Liver (tissue), 9 donors: ENCODE data around the gene PCDH15. TPM values are rescaled to one million over a fixed set of nuclear protein-coding genes. Genes with fewer than 3 reads are reported as not detected.

ENCODE experiments used
- DNase-seq: peaks from one replicate; pipeline ENCODE4 v3.0.0-alpha.2; 2017; ENCODE audit warnings: low spot score
- H3K27ac ChIP-seq, 2 donors: one replicate each; pipeline ENCODE4 v1.7.0; 2013; ENCODE audit warnings: inconsistent platforms in 2 of 2, low read length in 2 of 2, control low read depth in 1 of 2, low read depth in 1 of 2, mild to moderate bottlenecking in 1 of 2
- H3K27me3 ChIP-seq, 4 donors: one replicate each; pipeline versions ENCODE4 v1.6.1 to v1.7.0; 2013; ENCODE audit warnings: low read length in 3 of 4, inconsistent platforms in 1 of 4, mild to moderate bottlenecking in 1 of 4, moderate library complexity in 1 of 4; ENCODE audit not compliant: control insufficient read depth in 4 of 4, insufficient read depth in 4 of 4
- H3K36me3 ChIP-seq, 4 donors: one replicate each; pipeline versions ENCODE4 v1.6.1 to v1.7.0; 2013; ENCODE audit warnings: low read length in 3 of 4, mild to moderate bottlenecking in 3 of 4, low read depth in 1 of 4, moderate library complexity in 1 of 4; ENCODE audit not compliant: control insufficient read depth in 4 of 4, insufficient read depth in 3 of 4
- H3K4me1 ChIP-seq, 4 donors: one replicate each; pipeline versions ENCODE4 v1.6.1 to v1.7.0; 2013; ENCODE audit warnings: low read length in 3 of 4, mild to moderate bottlenecking in 3 of 4, moderate library complexity in 1 of 4; ENCODE audit not compliant: control insufficient read depth in 4 of 4, insufficient read depth in 4 of 4
- H3K4me3 ChIP-seq, 3 donors: one replicate each; pipeline versions ENCODE4 v1.6.1 to v1.7.0; 2013; ENCODE audit warnings: low read length in 3 of 3, control low read depth in 1 of 3, low read depth in 1 of 3, mild to moderate bottlenecking in 1 of 3
- H3K9ac ChIP-seq, 2 donors: one replicate each; pipeline ENCODE4 v1.7.0; 2013; ENCODE audit warnings: low read length in 2 of 2, mild to moderate bottlenecking in 2 of 2, moderate library complexity in 2 of 2, control low read depth in 1 of 2, low read depth in 1 of 2
- H3K9me3 ChIP-seq, 4 donors: one replicate each; pipeline versions ENCODE4 v1.6.1 to v1.7.0; 2013; ENCODE audit warnings: low read length in 3 of 4; ENCODE audit not compliant: control insufficient read depth in 4 of 4
- EGR1 ChIP-seq, 2 donors: IDR thresholded peaks; 2 replicates each; pipeline ENCODE4 v1.6.1; 2016 to 2018; ENCODE audit warnings: antibody characterized with exemption in 2 of 2, low read depth in 2 of 2
- FOXA1 ChIP-seq: IDR thresholded peaks from 2 replicates; pipeline ENCODE4 v1.6.1; 2016; ENCODE audit warnings: antibody characterized with exemption
- FOXA2 ChIP-seq: IDR thresholded peaks from 2 replicates; pipeline ENCODE4 v1.6.1; 2016; ENCODE audit warnings: antibody characterized with exemption
- GABPA ChIP-seq, 2 donors: IDR thresholded peaks in 1 of 2; conservative IDR thresholded peaks in 1 of 2; 2 replicates each; pipeline ENCODE4 v1.6.1; 2016; ENCODE audit warnings: antibody characterized with exemption in 2 of 2, mild to moderate bottlenecking in 1 of 2, moderate library complexity in 1 of 2
- HNF4A ChIP-seq, 2 donors: conservative IDR thresholded peaks; 2 replicates each; pipeline ENCODE4 v1.6.1; 2016; ENCODE audit warnings: antibody characterized with exemption in 2 of 2, mild to moderate bottlenecking in 2 of 2
- HNF4G ChIP-seq: IDR thresholded peaks from 2 replicates; pipeline ENCODE4 v1.6.1; 2016; ENCODE audit warnings: antibody characterized with exemption
- JUND ChIP-seq, 2 donors: IDR thresholded peaks; 2 replicates each; pipeline ENCODE4 v1.6.1; 2016; ENCODE audit warnings: antibody characterized with exemption in 2 of 2
- NR2F2 ChIP-seq: IDR thresholded peaks from 2 replicates; pipeline ENCODE4 v1.6.1; 2016; ENCODE audit warnings: antibody characterized with exemption
- RAD21 ChIP-seq, 2 donors: IDR thresholded peaks; 2 replicates each; pipeline ENCODE4 v1.6.1; 2016; ENCODE audit warnings: antibody characterized with exemption in 2 of 2, mild to moderate bottlenecking in 2 of 2
- RXRA ChIP-seq, 2 donors: IDR thresholded peaks; 2 replicates each; pipeline ENCODE4 v1.6.1; 2017 to 2018; ENCODE audit warnings: antibody characterized with exemption in 2 of 2, mild to moderate bottlenecking in 1 of 2
- TAF1 ChIP-seq: conservative IDR thresholded peaks from 2 replicates; pipeline ENCODE4 v1.6.1; 2016; ENCODE audit warnings: antibody characterized with exemption, mild to moderate bottlenecking
- YY1 ChIP-seq: IDR thresholded peaks from 2 replicates; pipeline ENCODE4 v1.6.1; 2016; ENCODE audit warnings: antibody characterized with exemption, mild to moderate bottlenecking
- WGBS: extraction: QIAGEN DNeasy Blood & Tissue Kit; methylation state at CpG from one replicate; pipeline ENCODE4 v1.1.7; 2013; 5-methylcytosine and 5-hydroxymethylcytosine counted together
- polyA plus RNA-seq, 2 donors: library from polyadenylated mRNA; stranded (reverse) in 1 of 2; unstranded in 1 of 2; fragments of 200-250 nt in 1 of 2; fragments of >200 nt in 1 of 2; fragmentation: Nextera tagmentation in 1 of 2; extraction: Ambion mirVana in 1 of 2; gene quantifications; one replicate each; pipeline versions ENCODE4 v1.2.1 to v1.2.3, GENCODE V29; 2013 to 2015
- total RNA-seq, 2 donors: library from RNA; depleted of rRNA; stranded (reverse); fragments of >200 nt; gene quantifications; one replicate each; pipeline ENCODE4 v1.2.3, GENCODE V29; 2014
- TF ChIP-seq, protein P1 (sequence below): IDR thresholded peaks from 2 replicates; pipeline ENCODE4 v1.6.1; 2016; ENCODE audit warnings: antibody characterized with exemption
- TF ChIP-seq, protein P2 (sequence below): IDR thresholded peaks from 2 replicates; pipeline ENCODE4 v1.6.1; 2016; ENCODE audit warnings: antibody characterized with exemption
- TF ChIP-seq, protein P3 (sequence below): fragments of 150-350 bp; IDR thresholded peaks from 2 replicates; pipeline ENCODE4 v1.5.1; 2017; ENCODE audit warnings: improper control_type of control experiment, low read depth, low read length; ENCODE audit not compliant: missing input control
- TF ChIP-seq, protein P4 (sequence below): IDR thresholded peaks from 2 replicates; pipeline ENCODE4 v1.6.1; 2016; ENCODE audit warnings: antibody characterized with exemption, mild to moderate bottlenecking
- TF ChIP-seq, protein P5 (sequence below): IDR thresholded peaks from 2 replicates; pipeline ENCODE4 v1.6.1; 2016; ENCODE audit warnings: antibody characterized with exemption
- donor health status: healthy.
- donor health status: healthy.
- donor health status: healthy.
- donor health status: healthy.
- donor health status: healthy.

The PCDH15 gene
- total and polyA plus RNA-seq, 4 donors = 0.05 TPM; not detected in 3

DNA sequence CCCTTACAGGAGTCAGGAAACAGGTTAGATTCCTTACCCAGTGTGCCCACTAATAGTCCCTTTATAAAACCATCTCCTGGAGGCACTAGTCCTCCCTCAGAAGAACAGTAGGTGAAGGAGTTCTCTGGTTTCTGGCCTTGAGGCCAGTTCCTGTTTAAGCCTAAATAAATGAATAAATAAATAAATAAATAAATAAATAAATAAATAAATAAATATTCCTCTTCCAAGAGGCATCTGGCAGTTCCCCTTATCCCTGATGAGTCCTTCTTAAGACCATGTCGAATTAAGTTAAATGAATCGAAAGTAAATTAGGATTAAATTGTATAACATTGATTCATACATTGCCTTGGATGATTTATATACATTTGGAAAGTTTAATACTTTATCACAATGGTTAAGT, 223.3 kb downstream of the PCDH15 start:
- H3K36me3 ChIP-seq = no peaks in the 10 kb centered on the region
- DNase-seq = no peak
- no peak overlapping the region for H3K27ac ChIP-seq
- TF ChIP-seq, protein P1, sequence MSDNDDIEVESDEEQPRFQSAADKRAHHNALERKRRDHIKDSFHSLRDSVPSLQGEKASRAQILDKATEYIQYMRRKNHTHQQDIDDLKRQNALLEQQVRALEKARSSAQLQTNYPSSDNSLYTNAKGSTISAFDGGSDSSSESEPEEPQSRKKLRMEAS = no peak
- TF ChIP-seq GABPA (IDR thresholded peaks at IDR 0.05 in 1 of 2, conservative IDR thresholded peaks at IDR 0.05 in 1 of 2) (no peak), TAF1 (no peak), EGR1 (IDR thresholded peaks at IDR 0.05; ENCODE audit: low read depth in 2 of 2) (no peak), FOXA2 (no peak), JUND (IDR thresholded peaks at IDR 0.05) (no peak), HNF4A (conservative IDR thresholded peaks at IDR 0.05) (no peak), RAD21 (IDR thresholded peaks at IDR 0.05) (no peak), HNF4G (no peak), FOXA1 (no peak), RXRA (IDR thresholded peaks at IDR 0.05) (no peak), YY1 (no peak), NR2F2 (no peak)
- TF ChIP-seq, protein P2, sequence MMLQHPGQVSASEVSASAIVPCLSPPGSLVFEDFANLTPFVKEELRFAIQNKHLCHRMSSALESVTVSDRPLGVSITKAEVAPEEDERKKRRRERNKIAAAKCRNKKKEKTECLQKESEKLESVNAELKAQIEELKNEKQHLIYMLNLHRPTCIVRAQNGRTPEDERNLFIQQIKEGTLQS = no peak
- TF ChIP-seq, protein P3, sequence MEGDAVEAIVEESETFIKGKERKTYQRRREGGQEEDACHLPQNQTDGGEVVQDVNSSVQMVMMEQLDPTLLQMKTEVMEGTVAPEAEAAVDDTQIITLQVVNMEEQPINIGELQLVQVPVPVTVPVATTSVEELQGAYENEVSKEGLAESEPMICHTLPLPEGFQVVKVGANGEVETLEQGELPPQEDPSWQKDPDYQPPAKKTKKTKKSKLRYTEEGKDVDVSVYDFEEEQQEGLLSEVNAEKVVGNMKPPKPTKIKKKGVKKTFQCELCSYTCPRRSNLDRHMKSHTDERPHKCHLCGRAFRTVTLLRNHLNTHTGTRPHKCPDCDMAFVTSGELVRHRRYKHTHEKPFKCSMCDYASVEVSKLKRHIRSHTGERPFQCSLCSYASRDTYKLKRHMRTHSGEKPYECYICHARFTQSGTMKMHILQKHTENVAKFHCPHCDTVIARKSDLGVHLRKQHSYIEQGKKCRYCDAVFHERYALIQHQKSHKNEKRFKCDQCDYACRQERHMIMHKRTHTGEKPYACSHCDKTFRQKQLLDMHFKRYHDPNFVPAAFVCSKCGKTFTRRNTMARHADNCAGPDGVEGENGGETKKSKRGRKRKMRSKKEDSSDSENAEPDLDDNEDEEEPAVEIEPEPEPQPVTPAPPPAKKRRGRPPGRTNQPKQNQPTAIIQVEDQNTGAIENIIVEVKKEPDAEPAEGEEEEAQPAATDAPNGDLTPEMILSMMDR = no peak
- TF ChIP-seq, protein P4, sequence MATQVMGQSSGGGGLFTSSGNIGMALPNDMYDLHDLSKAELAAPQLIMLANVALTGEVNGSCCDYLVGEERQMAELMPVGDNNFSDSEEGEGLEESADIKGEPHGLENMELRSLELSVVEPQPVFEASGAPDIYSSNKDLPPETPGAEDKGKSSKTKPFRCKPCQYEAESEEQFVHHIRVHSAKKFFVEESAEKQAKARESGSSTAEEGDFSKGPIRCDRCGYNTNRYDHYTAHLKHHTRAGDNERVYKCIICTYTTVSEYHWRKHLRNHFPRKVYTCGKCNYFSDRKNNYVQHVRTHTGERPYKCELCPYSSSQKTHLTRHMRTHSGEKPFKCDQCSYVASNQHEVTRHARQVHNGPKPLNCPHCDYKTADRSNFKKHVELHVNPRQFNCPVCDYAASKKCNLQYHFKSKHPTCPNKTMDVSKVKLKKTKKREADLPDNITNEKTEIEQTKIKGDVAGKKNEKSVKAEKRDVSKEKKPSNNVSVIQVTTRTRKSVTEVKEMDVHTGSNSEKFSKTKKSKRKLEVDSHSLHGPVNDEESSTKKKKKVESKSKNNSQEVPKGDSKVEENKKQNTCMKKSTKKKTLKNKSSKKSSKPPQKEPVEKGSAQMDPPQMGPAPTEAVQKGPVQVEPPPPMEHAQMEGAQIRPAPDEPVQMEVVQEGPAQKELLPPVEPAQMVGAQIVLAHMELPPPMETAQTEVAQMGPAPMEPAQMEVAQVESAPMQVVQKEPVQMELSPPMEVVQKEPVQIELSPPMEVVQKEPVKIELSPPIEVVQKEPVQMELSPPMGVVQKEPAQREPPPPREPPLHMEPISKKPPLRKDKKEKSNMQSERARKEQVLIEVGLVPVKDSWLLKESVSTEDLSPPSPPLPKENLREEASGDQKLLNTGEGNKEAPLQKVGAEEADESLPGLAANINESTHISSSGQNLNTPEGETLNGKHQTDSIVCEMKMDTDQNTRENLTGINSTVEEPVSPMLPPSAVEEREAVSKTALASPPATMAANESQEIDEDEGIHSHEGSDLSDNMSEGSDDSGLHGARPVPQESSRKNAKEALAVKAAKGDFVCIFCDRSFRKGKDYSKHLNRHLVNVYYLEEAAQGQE = no peak
- TF ChIP-seq, protein P5, sequence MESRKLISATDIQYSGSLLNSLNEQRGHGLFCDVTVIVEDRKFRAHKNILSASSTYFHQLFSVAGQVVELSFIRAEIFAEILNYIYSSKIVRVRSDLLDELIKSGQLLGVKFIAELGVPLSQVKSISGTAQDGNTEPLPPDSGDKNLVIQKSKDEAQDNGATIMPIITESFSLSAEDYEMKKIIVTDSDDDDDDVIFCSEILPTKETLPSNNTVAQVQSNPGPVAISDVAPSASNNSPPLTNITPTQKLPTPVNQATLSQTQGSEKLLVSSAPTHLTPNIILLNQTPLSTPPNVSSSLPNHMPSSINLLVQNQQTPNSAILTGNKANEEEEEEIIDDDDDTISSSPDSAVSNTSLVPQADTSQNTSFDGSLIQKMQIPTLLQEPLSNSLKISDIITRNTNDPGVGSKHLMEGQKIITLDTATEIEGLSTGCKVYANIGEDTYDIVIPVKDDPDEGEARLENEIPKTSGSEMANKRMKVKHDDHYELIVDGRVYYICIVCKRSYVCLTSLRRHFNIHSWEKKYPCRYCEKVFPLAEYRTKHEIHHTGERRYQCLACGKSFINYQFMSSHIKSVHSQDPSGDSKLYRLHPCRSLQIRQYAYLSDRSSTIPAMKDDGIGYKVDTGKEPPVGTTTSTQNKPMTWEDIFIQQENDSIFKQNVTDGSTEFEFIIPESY = no peak
- H3K4me3 ChIP-seq = no peak overlapping the region
- H3K9me3 ChIP-seq = no peaks in the 10 kb centered on the region
- H3K4me1 ChIP-seq = no peaks in the 10 kb centered on the region
- WGBS = 70% methylated on average over 2 of the region's 2 CpGs
- no peaks in the 10 kb centered on the region for H3K27me3 ChIP-seq
- H3K9ac ChIP-seq = no peak overlapping the region

DNA sequence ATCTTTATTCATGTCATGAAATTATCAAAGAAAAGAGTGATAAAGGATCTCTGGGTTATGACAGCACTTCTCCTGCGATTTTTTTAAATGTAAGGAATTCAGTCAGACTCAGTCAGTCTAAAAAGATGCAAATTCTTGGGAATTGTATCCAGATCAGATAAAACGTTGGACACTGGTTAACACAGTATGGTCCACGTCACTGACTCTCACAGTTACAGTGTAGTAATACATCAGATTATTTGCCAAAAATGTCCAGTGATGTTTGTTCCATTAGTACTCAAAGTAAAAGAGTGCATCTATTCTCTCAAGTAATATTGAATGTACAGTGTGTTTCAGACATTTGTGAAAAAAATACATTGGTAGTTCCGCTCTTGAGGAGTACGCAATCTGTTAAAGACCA, 224.5 kb downstream of the PCDH15 start:
- 61% methylated on average over 5 of the region's 5 CpGs for WGBS

More for the DNA sequence above, 224.5 kb downstream of the PCDH15 start:
- no peak for TF ChIP-seq EGR1 (IDR thresholded peaks at IDR 0.05; ENCODE audit: low read depth in 2 of 2)
- TF ChIP-seq RXRA (IDR thresholded peaks at IDR 0.05) = no peak
- TF ChIP-seq FOXA1 = no peak
- TF ChIP-seq GABPA (IDR thresholded peaks at IDR 0.05 in 1 of 2, conservative IDR thresholded peaks at IDR 0.05 in 1 of 2) = no peak
- TF ChIP-seq FOXA2 = no peak
- TF ChIP-seq YY1 = no peak
- TF ChIP-seq NR2F2 = no peak
- no peak for TF ChIP-seq TAF1
- TF ChIP-seq, protein P4 = no peak
- TF ChIP-seq, protein P2 = no peak
- TF ChIP-seq JUND (IDR thresholded peaks at IDR 0.05) = no peak
- no peaks in the 10 kb centered on the region for H3K27me3 ChIP-seq
- H3K9me3 ChIP-seq = no peaks in the 10 kb centered on the region
- DNase-seq = no peak
- H3K4me1 ChIP-seq = no peaks in the 10 kb centered on the region
- no peak overlapping the region for H3K4me3 ChIP-seq
- no peak overlapping the region for H3K9ac ChIP-seq
- no peaks in the 10 kb centered on the region for H3K36me3 ChIP-seq
- H3K27ac ChIP-seq = no peak overlapping the region
